Measurements from ENCODE around the gene MYLK. TPM values are rescaled to one million over a fixed set of nuclear protein-coding genes. Genes with fewer than 3 reads are reported as not detected.

MYLK gene
- total RNA-seq, 2 donors from 2014 or later = 1,187 to 1,887 TPM

GRCh38 chr3:123834631-123835030, 49.5 kb downstream of the MYLK start:
- intact Hi-C loops (cut with DNase I) = no loop called here
- no peak for DNase-seq (ENCODE audit: low spot score)

- intact Hi-C loops (cut with DNase I) = no loop called here
- no peak for DNase-seq (ENCODE audit: low spot score)
These were observed 50.7 kb downstream of the MYLK start for GRCh38 chr3:123833398-123833785.

GRCh38 chr3:123832692-123833397, 51.3 kb downstream of the MYLK start:
- intact Hi-C loops (cut with DNase I) = no loop called here
- DNase-seq (ENCODE audit: low spot score) = no peak

GRCh38 chr3:123831420-123831819, 52.7 kb downstream of the MYLK start:
- no peak for DNase-seq (ENCODE audit: low spot score)
- intact Hi-C loops (cut with DNase I) = no loop called here

GRCh38 chr3:123821920-123822319, 62.2 kb downstream of the MYLK start:
- intact Hi-C loops (cut with DNase I) = no loop called here
- DNase-seq (ENCODE audit: low spot score) = no peak

- no peak for DNase-seq (ENCODE audit: low spot score)
- intact Hi-C loops (cut with DNase I) = no loop called here
These were observed 64.2 kb downstream of the MYLK start for GRCh38 chr3:123819949-123820348.

- DNase-seq (ENCODE audit: low spot score) = no peak
- intact Hi-C loops (cut with DNase I) = no loop called here
These were observed 65.2 kb downstream of the MYLK start for GRCh38 chr3:123818921-123819429.

GRCh38 chr3:123818324-123818920, 65.7 kb downstream of the MYLK start:
- intact Hi-C loops (cut with DNase I) = no loop called here
- DNase-seq (ENCODE audit: low spot score) = no peak

GRCh38 chr3:123817413-123817812, 66.7 kb downstream of the MYLK start:
- intact Hi-C loops (cut with DNase I) = no loop called here
- DNase-seq (ENCODE audit: low spot score) = no peak

- intact Hi-C loops (cut with DNase I) = no loop called here
- DNase-seq (ENCODE audit: low spot score) = no peak
These were observed 67.4 kb downstream of the MYLK start for GRCh38 chr3:123816673-123817207.

- no peak for DNase-seq (ENCODE audit: low spot score)
- intact Hi-C loops (cut with DNase I) = no loop called here
These were observed 68.2 kb downstream of the MYLK start for GRCh38 chr3:123815981-123816380.

GRCh38 chr3:123813876-123814275, 70.3 kb downstream of the MYLK start:
- DNase-seq (ENCODE audit: low spot score) = no peak
- intact Hi-C loops (cut with DNase I) = no loop called here

- intact Hi-C loops (cut with DNase I) = no loop called here
These were observed 74.5 kb downstream of the MYLK start for GRCh38 chr3:123809597-123809996.

GRCh38 chr3:123808812-123809211, 75.3 kb downstream of the MYLK start:
- intact Hi-C loops (cut with DNase I) = no loop called here
- DNase-seq (ENCODE audit: low spot score) = no peak

More at GRCh38 chr3:123809597-123809996, 74.5 kb downstream of the MYLK start:
- no peak for DNase-seq (ENCODE audit: low spot score)

GRCh38 chr3:123807820-123808219, 76.3 kb downstream of the MYLK start:
- no peak for DNase-seq (ENCODE audit: low spot score)
- intact Hi-C loops (cut with DNase I) = no loop called here

GRCh38 chr3:123805504-123805903, 78.6 kb downstream of the MYLK start:
- intact Hi-C loops (cut with DNase I) = no loop called here
- DNase-seq (ENCODE audit: low spot score) = no peak

- no peak for DNase-seq (ENCODE audit: low spot score)
- intact Hi-C loops (cut with DNase I) = no loop called here
These were observed 79.0 kb downstream of the MYLK start for GRCh38 chr3:123805101-123805500.

- intact Hi-C loops (cut with DNase I) = no loop called here
- no peak for DNase-seq (ENCODE audit: low spot score)
These were observed 79.5 kb downstream of the MYLK start for GRCh38 chr3:123804676-123805075.

- DNase-seq (ENCODE audit: low spot score) = no peak
- intact Hi-C loops (cut with DNase I) = no loop called here
These were observed 80.6 kb downstream of the MYLK start for GRCh38 chr3:123803521-123803920.

GRCh38 chr3:123802007-123802625, 82.0 kb downstream of the MYLK start:
- no peak for DNase-seq (ENCODE audit: low spot score)
- intact Hi-C loops (cut with DNase I) = no loop called here
